ENCODE data around the gene SCLT1.

Gene SCLT1

DNA sequence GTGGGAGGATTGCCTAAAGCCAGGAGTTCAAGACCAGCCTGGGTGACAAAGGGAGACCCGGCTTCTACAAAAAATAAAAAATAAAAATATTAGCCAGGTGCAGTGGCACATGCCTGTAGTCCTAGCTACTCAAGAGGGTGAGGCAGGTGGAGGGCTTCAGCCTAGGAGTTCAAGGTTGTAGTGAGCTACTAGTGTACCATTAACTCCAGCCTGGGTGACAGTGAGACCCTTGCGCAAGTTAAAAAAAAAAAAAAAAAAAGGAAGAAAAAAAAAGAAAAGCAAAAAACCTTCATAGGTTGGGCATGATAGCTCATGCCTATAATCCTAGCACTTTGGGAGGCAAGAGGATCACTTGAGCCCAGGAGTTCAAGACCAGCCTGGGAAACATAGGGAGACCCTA, 5.8 kb downstream of the SCLT1 start:
- no peak overlapping the region for H2AFZ ChIP-seq (ENCODE audit: low read depth, low read length)
- no peak overlapping the region for H3K4me3 ChIP-seq (ENCODE audit: low read length)
- TF ChIP-seq, protein P1, sequence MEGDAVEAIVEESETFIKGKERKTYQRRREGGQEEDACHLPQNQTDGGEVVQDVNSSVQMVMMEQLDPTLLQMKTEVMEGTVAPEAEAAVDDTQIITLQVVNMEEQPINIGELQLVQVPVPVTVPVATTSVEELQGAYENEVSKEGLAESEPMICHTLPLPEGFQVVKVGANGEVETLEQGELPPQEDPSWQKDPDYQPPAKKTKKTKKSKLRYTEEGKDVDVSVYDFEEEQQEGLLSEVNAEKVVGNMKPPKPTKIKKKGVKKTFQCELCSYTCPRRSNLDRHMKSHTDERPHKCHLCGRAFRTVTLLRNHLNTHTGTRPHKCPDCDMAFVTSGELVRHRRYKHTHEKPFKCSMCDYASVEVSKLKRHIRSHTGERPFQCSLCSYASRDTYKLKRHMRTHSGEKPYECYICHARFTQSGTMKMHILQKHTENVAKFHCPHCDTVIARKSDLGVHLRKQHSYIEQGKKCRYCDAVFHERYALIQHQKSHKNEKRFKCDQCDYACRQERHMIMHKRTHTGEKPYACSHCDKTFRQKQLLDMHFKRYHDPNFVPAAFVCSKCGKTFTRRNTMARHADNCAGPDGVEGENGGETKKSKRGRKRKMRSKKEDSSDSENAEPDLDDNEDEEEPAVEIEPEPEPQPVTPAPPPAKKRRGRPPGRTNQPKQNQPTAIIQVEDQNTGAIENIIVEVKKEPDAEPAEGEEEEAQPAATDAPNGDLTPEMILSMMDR (IDR thresholded peaks at IDR 0.05; ENCODE audit: low read depth, low read length): no peak
- TF ChIP-seq EZH2phosphoT487 (IDR thresholded peaks at IDR 0.05; ENCODE audit: low read depth): no peak
- peaks cover 17% of the 10 kb centered on the region for H3K36me3 ChIP-seq (replicated peaks; ENCODE audit: low read depth, low read length)
- H3K9me3 ChIP-seq (ENCODE audit: insufficient read depth, low read length): 0 out of 2 replicates have a peak, but pooled peaks cover 3% of the 10 kb centered on the region
- no peak overlapping the region for H3K4me2 ChIP-seq (ENCODE audit: low read length)
- no peak overlapping the region for H3K9ac ChIP-seq (ENCODE audit: low read length)
- peaks cover 9% of the 10 kb centered on the region for H3K4me1 ChIP-seq (ENCODE audit: low read length)
- peaks cover 6% of the 10 kb centered on the region; the same call in 1 of the 2 replicates for H4K20me1 ChIP-seq (ENCODE audit: insufficient read depth, low read length)
- peaks cover 95% of the 10 kb centered on the region for H3K79me2 ChIP-seq (ENCODE audit: low read length)
- no peak overlapping the region for H3K27ac ChIP-seq (ENCODE audit: low read length)
- H3K27me3 ChIP-seq (ENCODE audit: low read depth, low read length): no peaks in the 10 kb centered on the region

DNA sequence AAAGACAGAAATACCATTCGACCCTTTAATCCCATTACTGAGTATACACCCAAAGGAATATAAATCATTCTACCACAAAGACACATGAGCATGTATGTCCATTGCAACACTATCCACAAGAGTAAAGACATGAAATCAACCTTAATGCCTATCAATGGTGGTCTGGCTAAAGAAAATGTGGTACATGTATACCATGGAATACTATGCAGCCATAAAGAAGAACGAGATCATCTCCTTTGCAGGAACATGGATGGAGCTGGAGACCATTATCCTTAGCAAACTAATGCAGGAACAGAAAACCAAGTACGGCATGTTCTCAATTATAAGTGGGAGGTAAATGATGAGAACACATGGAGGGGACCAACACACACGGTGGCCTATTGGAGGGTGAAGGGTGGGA, 7.9 kb downstream of the SCLT1 start:
- Histone ChIP-seq H3K27ac (ENCODE audit: low read length) (no peak overlapping the region), H3K79me2 (ENCODE audit: low read length) (peaks cover 75% of the 10 kb centered on the region), H3K36me3 (replicated peaks; ENCODE audit: low read depth, low read length) (peaks cover 23% of the 10 kb centered on the region)

DNA sequence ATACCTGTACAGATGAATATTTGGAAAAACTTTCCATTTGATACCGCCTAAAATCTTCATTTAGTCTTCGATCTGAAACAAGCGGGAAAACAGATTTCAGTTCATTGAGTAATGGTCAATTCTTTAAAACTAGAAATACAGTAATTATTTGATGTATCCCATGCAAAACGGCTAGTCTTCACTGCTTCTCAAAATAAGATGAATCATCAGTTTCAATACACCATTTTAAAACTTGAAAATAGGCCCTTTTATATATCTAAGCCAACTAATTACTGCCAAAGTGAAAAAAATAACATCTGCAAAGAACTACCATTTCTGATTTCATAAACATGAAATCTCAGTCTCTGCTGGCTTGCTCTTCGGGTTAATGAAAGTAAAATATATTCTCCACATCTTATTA, 11.0 kb downstream of the SCLT1 start:
- Histone ChIP-seq H3K4me2 (ENCODE audit: low read length) (no peak overlapping the region), H3K4me1 (ENCODE audit: low read length) (peaks cover 5% of the 10 kb centered on the region; the same call in 1 of the 2 replicates), H3K36me3 (replicated peaks; ENCODE audit: low read depth, low read length) (peaks cover 46% of the 10 kb centered on the region), H3K27me3 (ENCODE audit: low read depth, low read length) (no peaks in the 10 kb centered on the region), H4K20me1 (ENCODE audit: insufficient read depth, low read length) (peaks cover 6% of the 10 kb centered on the region; the same call in 1 of the 2 replicates), H3K4me3 (ENCODE audit: low read length) (no peak overlapping the region), H2AFZ (ENCODE audit: low read depth, low read length) (no peak overlapping the region), H3K79me2 (ENCODE audit: low read length) (peaks cover 46% of the 10 kb centered on the region), H3K9ac (ENCODE audit: low read length) (no peak overlapping the region), H3K9me3 (ENCODE audit: insufficient read depth, low read length) (0 out of 2 replicates have a peak, but pooled peaks cover 3% of the 10 kb centered on the region), H3K27ac (ENCODE audit: low read length) (no peak overlapping the region)
- TF ChIP-seq EZH2phosphoT487 (IDR thresholded peaks at IDR 0.05; ENCODE audit: low read depth): no peak
- TF ChIP-seq, protein P1 (IDR thresholded peaks at IDR 0.05; ENCODE audit: low read depth, low read length): no peak

More for the DNA sequence above, 7.9 kb downstream of the SCLT1 start:
- peaks cover 6% of the 10 kb centered on the region; the same call in 1 of the 2 replicates for H4K20me1 ChIP-seq (ENCODE audit: insufficient read depth, low read length)
- 0 out of 2 replicates have a peak, but pooled peaks cover 3% of the 10 kb centered on the region for H3K9me3 ChIP-seq (ENCODE audit: insufficient read depth, low read length)
- H3K9ac ChIP-seq (ENCODE audit: low read length): no peak overlapping the region
- H3K27me3 ChIP-seq (ENCODE audit: low read depth, low read length): no peaks in the 10 kb centered on the region
- no peak for TF ChIP-seq EZH2phosphoT487 (IDR thresholded peaks at IDR 0.05; ENCODE audit: low read depth)
- no peak overlapping the region for H3K4me3 ChIP-seq (ENCODE audit: low read length)
- no peak overlapping the region for H2AFZ ChIP-seq (ENCODE audit: low read depth, low read length)
- H3K4me2 ChIP-seq (ENCODE audit: low read length): no peak overlapping the region
- H3K4me1 ChIP-seq (ENCODE audit: low read length): peaks cover 5% of the 10 kb centered on the region; the same call in 1 of the 2 replicates

DNA sequence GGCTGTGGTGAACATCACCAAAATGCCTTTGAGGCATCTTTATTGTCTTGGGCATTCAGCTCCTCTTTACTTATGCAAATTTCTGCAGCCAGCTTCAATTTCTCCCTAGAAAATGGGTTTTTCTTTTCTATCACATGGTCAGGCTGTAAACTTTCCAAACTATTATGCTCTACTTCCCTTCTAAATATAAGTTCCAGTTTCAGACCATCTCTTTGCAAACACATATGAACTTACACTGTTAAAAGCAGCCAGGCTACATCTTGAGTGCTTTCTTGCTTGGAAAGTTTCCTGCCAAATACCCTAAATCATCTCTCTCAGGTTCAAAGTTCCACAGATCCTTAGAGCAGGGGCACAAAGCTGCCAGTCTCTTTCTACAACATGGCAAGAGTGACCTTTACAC, 13.2 kb downstream of the SCLT1 start:
- Histone ChIP-seq H3K4me1 (ENCODE audit: low read length) (peaks cover 5% of the 10 kb centered on the region; the same call in 1 of the 2 replicates), H3K79me2 (ENCODE audit: low read length) (peaks cover 30% of the 10 kb centered on the region), H3K4me3 (ENCODE audit: low read length) (no peak overlapping the region), H3K4me2 (ENCODE audit: low read length) (no peak overlapping the region), H3K36me3 (replicated peaks; ENCODE audit: low read depth, low read length) (peaks cover 59% of the 10 kb centered on the region), H3K9ac (ENCODE audit: low read length) (no peak overlapping the region), H3K9me3 (ENCODE audit: insufficient read depth, low read length) (no peaks in the 10 kb centered on the region), H3K27me3 (ENCODE audit: low read depth, low read length) (no peaks in the 10 kb centered on the region), H3K27ac (ENCODE audit: low read length) (no peak overlapping the region), H4K20me1 (ENCODE audit: insufficient read depth, low read length) (no peaks in the 10 kb centered on the region), H2AFZ (ENCODE audit: low read depth, low read length) (no peak overlapping the region)
- TF ChIP-seq, protein P1 (IDR thresholded peaks at IDR 0.05; ENCODE audit: low read depth, low read length): no peak
- no peak for TF ChIP-seq EZH2phosphoT487 (IDR thresholded peaks at IDR 0.05; ENCODE audit: low read depth)

All from OCI-LY3 (cell line).